ENCODE measurements around the gene USP28. TPM values are rescaled to one million over a fixed set of nuclear protein-coding genes. Genes with fewer than 3 reads are reported as not detected.

Gene USP28
- total and polyA plus RNA-seq, 2 of the 8 experiments (the other 6 are each of a cell fraction or from before 2014, with no cell fraction given) = 82.6 to 119 TPM

DNA sequence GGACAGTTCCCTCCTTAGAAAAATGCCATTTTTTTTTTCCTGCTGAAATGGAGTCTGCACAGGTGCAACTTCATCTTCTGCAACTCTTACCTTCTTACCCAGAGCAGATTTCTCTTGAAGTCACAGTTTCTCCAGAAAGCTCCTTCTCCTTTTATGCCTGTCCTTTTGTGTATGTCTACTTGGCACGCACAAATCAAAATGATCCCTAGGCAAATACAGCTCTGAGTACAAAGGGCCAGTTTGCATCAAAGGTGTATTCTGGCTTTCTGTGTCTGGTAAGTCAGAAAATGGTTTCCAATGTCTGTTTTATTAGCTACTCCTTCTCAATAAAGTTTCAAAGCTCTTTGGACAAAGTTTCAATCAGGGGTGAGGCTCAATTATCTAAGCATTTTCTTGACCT is 93.2 kb downstream of the USP28 start:
- H2AFZ ChIP-seq (ENCODE audit: low read length) = 0 out of 2 replicates have a peak overlapping the region, but pooled peaks have one; percentile 9
- H3K18ac ChIP-seq (ENCODE audit: extremely low read depth, low read length) = no peak overlapping the region
- FAIRE-seq (no peak), DNase-seq (ENCODE audit: low read depth in 1 of 2, low spot score in 2 of 2) (no peak)
- no peak overlapping the region for H3K4ac ChIP-seq (replicated peaks; ENCODE audit: insufficient read length, low read depth, low read length)
- H3K23me2 ChIP-seq (ENCODE audit: low read depth, low read length) = no peaks in the 10 kb centered on the region; the same call in 1 of the 2 replicates
- H2BK20ac ChIP-seq (ENCODE audit: low read length) = no peak overlapping the region
- no peak overlapping the region for H4K8ac ChIP-seq (ENCODE audit: extremely low read depth, insufficient read depth, low read length)
- H2BK15ac ChIP-seq (ENCODE audit: low read length) = no peak overlapping the region
- H3K27me3 ChIP-seq (replicated peaks in 1 of 4; ENCODE audit: control insufficient read depth in 3 of 4, extremely low read depth in 1 of 4, insufficient read depth in 3 of 4, low read length in 3 of 4) = no peaks in the 10 kb centered on the region
- H3K4me3 ChIP-seq (ENCODE audit: extremely low read depth in 1 of 4, insufficient read depth in 2 of 4, low read depth in 3 of 4, low read length in 4 of 4) = no peak overlapping the region
- no peak overlapping the region for H3K23ac ChIP-seq (ENCODE audit: insufficient read length)
- H3K9me3 ChIP-seq (ENCODE audit: insufficient read depth in 2 of 2, low read depth in 1 of 2, low read length in 1 of 2) = no peaks in the 10 kb centered on the region
- H2BK5ac ChIP-seq (ENCODE audit: low read depth, low read length) = no peak overlapping the region
- H3K79me2 ChIP-seq (ENCODE audit: control insufficient read depth in 1 of 2, insufficient read depth in 2 of 2, low read length in 2 of 2) = no peaks in the 10 kb centered on the region
- H4K91ac ChIP-seq (replicated peaks; ENCODE audit: insufficient read length, low read length) = no peak overlapping the region
- H2BK120ac ChIP-seq (replicated peaks; ENCODE audit: low read depth, low read length) = no peak overlapping the region
- whole genome bisulfite sequencing, 2 experiments (ENCODE audit: extremely low coverage in 1 of 2, insufficient coverage in 1 of 2, insufficient read length in 1 of 2, insufficient replicate concordance in 2 of 2, low coverage in 1 of 2, low lambda C conversion rate in 2 of 2, missing lambda C conversion rate in 1 of 2) = 87% methylated on average over 1 of the region's 1 CpG; no CpG with 5 or more reads in 1 of the 2 experiments
- H3K4me1 ChIP-seq (replicated peaks in 1 of 4; ENCODE audit: control insufficient read depth in 3 of 4, insufficient read depth in 4 of 4, low read length in 3 of 4) = no peaks in the 10 kb centered on the region
- no peak overlapping the region for H3K4me2 ChIP-seq (ENCODE audit: insufficient read depth in 1 of 2, low read depth in 2 of 2, low read length in 2 of 2)
- no peak overlapping the region for H3K56ac ChIP-seq (replicated peaks; ENCODE audit: insufficient read length, low read depth, low read length)
- no peak overlapping the region for H2AK5ac ChIP-seq (ENCODE audit: low read depth, low read length)
- H3K14ac ChIP-seq (ENCODE audit: insufficient read length) = no peak overlapping the region
- no peaks in the 10 kb centered on the region for H3K79me1 ChIP-seq (ENCODE audit: low read depth, low read length)
- no peaks in the 10 kb centered on the region for H4K20me1 ChIP-seq (replicated peaks in 1 of 2; ENCODE audit: control insufficient read depth in 1 of 2, insufficient read depth in 2 of 2, low read length in 2 of 2)
- H3K27ac ChIP-seq (ENCODE audit: low read depth, low read length) = no peak overlapping the region
- CTCF ChIA-PET (ENCODE audit: partially characterized antibody) = interaction anchor here (1.1 to 2.0 kb wide), 2 partner anchors 14 to 24 kb away, joined by 5 to 7 read pairs; no protein-coding TSS in a partner anchor
- POLR2A ChIA-PET (ENCODE audit: partially characterized antibody) = interaction anchor here (0.6 to 0.7 kb wide), 2 partner anchors 87 to 1337 kb away, joined by 4 to 5 read pairs; no protein-coding TSS in a partner anchor
- H3K36me3 ChIP-seq (ENCODE audit: control insufficient read depth in 2 of 4, insufficient read depth in 4 of 4, low read length in 3 of 4) = no peaks in the 10 kb centered on the region
- no peak overlapping the region for H2BK12ac ChIP-seq (ENCODE audit: low read depth, low read length)
- no peak overlapping the region for H4K5ac ChIP-seq (ENCODE audit: insufficient read length, low read depth, low read length)
- no peak overlapping the region for H3K9ac ChIP-seq (replicated peaks in 1 of 4; ENCODE audit: extremely low read depth in 1 of 4, low read depth in 3 of 4, low read length in 3 of 4)
- no peak for TF ChIP-seq RFX5 (IDR thresholded peaks at IDR 0.05; ENCODE audit: borderline replicate concordance, low read depth, low read length)
- TF ChIP-seq JUND (IDR thresholded peaks at IDR 0.05; ENCODE audit: low read length) = no peak
- no peak for TF ChIP-seq EZH2 (IDR thresholded peaks at IDR 0.05; ENCODE audit: low read depth, low read length, severe bottlenecking)
- no peak for TF ChIP-seq BCL11A (IDR thresholded peaks at IDR 0.05; ENCODE audit: low read depth in 2 of 2, low read length in 2 of 2)
- TF ChIP-seq NRF1 (IDR thresholded peaks at IDR 0.05; ENCODE audit: low read depth, low read length) = no peak
- TF ChIP-seq, protein P1, sequence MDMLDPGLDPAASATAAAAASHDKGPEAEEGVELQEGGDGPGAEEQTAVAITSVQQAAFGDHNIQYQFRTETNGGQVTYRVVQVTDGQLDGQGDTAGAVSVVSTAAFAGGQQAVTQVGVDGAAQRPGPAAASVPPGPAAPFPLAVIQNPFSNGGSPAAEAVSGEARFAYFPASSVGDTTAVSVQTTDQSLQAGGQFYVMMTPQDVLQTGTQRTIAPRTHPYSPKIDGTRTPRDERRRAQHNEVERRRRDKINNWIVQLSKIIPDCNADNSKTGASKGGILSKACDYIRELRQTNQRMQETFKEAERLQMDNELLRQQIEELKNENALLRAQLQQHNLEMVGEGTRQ (IDR thresholded peaks at IDR 0.05; ENCODE audit: low read length) = no peak
- TF ChIP-seq MAX (IDR thresholded peaks at IDR 0.05) = no peak
- no peak for TF ChIP-seq SAP30 (IDR thresholded peaks at IDR 0.05; ENCODE audit: insufficient read depth, insufficient replicate concordance, low read length)
- TF ChIP-seq RXRA (IDR thresholded peaks at IDR 0.05; ENCODE audit: insufficient read depth, low read depth, low read length) = no peak
- no peak for TF ChIP-seq CREB1 (IDR thresholded peaks at IDR 0.05)

Data from H1 (cell line).